CD4-positive, alpha-beta T cell treated with Interleukin-21 for 1 hour (primary cell): Measurements from ENCODE around the gene ST6GALNAC3.
"Not testable (repeated sequence)": the region's sequence is repeated elsewhere in the genome, so short reads cannot be mapped to it uniquely, and the experiment has no call there.

Experiments
- DNase-seq: peaks from one replicate; pipeline ENCODE4 v3.0.0-alpha.2; 2020

ST6GALNAC3 gene

DNA sequence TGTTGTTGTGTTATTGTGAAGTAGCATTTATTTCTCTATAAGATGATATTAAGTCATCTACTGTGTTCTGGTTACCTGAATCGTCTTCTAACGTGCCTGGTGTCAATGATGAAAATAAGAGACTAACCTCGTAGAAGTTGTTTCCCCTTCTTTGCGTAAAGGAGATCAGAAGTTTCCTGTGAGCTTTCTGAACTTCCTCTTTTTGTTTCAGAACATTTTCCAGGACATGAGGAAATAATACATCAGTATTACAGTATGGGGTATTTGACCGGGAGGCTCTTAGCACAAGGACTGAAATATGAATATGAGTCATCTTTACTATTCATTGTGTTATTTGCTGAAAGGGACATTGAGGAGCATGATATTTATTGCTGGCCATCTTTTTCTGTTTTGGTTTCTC is 1.3 kb downstream of the ST6GALNAC3 start:
- peak; percentile 4 for DNase-seq

DNA sequence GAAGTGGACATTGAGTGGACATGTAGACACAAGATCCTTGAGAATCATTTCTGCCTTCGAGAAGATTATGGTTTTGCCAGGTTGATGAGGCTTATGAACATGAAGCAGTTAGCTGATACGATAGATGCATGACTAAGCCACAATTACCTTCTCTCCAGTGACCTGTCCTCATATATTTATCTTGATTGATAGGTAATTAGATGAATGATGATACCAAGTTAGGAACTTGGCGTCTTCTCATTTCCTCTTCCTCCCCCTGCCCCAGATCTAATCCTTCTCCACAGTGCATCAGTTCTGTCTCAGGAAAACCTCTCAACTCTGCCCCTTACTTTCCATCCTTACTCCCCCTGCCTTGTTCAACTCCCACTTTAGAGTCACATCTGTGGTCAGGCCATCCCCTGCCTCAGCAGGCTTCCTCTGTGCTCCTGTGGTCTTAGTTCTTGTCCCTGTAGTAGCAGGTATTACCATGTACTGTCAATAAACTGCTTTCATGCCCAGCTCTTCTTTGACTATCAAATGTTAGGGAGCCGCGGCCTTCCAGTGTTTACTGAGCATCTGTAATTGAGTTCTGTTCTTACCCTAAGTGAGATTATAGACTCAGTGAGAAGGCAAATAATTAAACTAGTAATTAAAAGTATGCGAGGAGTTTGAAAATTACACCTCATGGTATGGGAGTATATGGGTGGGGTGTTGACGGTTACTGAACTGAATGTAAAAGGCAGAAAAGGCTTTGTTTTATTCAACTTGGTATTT is 5.1 kb downstream of the ST6GALNAC3 start:
- DNase-seq, result no peak

DNA sequence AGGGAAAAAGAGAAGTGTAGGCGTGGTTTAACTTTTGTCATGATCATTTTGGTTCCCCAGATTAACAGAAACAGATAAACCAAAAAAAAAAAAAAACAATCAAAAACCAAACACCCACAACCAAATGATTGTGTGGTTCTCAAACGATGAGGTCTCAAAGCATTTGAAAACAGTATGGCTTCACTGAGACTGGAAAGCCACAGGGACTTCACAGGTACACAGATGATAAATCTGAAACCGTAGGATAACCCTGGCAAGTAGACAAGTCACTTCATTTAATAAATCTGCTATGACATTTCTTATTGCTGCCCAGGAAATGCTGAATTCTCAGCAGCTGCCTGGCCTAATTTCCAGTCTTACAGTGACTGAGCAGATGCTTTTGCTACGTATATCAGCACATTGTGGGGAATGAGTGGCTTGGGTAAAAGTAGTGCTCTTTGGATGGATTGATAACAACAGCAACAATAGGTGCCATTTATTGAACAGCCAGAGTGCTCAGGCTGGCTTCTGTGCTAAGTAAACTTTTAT is 6.1 kb downstream of the ST6GALNAC3 start:
- DNase-seq, result no peak

DNA sequence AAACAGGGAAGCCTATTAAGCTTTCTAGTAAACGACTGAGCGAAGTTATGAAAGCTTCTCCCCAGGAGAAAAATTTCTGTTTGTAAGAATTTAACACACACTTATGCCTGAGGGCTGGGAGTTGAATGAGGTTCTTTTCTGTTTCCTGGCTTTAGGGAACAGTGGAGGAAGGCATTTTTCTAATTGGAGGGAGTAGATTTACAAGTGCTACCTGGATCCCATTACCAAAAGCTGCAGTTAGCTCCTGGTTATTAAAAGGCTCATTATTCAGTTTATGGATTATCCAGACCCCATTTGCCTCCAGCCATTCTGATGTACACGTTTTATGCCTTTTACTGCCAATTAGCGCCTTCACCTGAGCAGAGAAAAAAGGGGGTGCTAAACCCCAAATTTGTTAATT is 7.5 kb downstream of the ST6GALNAC3 start:
- DNase-seq, result no peak

- no peak for DNase-seq
Measured at GRCh38 chr1:76083189-76083588, 8.6 kb downstream of the ST6GALNAC3 start.

DNA sequence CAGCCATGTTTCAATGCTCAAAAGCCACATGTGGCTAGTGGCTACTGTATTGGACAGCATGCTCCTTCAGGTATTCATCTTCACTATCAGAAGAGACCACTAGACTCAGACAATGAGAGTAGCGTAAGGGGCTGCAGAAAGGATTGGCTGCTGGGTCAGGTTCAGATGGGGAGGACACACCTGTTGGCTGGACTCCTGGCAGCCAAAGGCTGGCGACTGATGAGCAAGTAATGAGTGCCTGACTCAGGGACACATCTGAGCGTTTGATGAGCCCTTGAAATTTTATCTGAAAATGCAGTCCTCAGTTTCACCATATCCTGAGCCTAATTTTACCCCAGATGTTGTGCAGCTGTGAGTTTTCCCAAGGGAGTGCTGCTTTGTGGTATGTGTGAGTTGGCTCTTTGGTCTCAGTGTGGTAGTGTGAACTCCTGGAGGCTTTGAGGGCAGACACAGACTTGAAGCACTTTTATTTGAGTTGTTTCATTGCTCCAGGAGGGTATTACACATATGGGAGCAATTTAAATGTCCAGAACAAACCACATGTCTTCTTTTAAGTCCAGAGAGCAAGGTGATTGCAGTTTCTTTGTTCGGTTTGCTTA is 9.6 kb downstream of the ST6GALNAC3 start:
- no peak for DNase-seq

- DNase-seq, result no peak
Measured at GRCh38 chr1:76084685-76085084, 10.1 kb downstream of the ST6GALNAC3 start.

- no peak for DNase-seq
Measured at GRCh38 chr1:76086109-76086508, 11.6 kb downstream of the ST6GALNAC3 start.

GRCh38 chr1:76086597-76086996 is 12.1 kb downstream of the ST6GALNAC3 start:
- DNase-seq, result no peak

- DNase-seq, result no peak
Measured at GRCh38 chr1:76090283-76091203, 16.0 kb downstream of the ST6GALNAC3 start.

DNA sequence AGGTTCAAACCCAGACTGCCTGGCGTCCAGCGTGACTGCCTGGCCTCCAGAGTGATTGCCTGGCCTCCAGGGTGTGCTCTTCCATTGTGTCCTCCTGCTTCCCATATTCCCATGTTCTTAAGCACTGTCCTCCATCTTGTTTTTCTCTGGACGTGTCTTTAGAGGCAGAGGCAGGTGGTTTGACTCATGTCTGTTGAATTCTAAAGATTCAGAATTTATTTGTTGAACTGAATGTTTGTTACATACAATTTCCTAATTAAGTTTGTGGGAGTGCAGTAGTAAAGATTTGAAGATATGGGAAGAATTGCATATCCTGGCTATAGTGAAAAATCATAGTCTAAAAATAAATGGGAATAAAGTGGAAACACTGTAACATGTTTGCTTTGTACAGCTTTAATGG is 18.3 kb downstream of the ST6GALNAC3 start:
- no peak for DNase-seq

- DNase-seq, result no peak
Measured at GRCh38 chr1:76093522-76094312, 19.2 kb downstream of the ST6GALNAC3 start.

GRCh38 chr1:76095802-76096201 is 21.3 kb downstream of the ST6GALNAC3 start:
- no peak for DNase-seq

- not testable (repeated sequence) for DNase-seq
Measured at GRCh38 chr1:76097064-76097463, 22.5 kb downstream of the ST6GALNAC3 start.

DNA sequence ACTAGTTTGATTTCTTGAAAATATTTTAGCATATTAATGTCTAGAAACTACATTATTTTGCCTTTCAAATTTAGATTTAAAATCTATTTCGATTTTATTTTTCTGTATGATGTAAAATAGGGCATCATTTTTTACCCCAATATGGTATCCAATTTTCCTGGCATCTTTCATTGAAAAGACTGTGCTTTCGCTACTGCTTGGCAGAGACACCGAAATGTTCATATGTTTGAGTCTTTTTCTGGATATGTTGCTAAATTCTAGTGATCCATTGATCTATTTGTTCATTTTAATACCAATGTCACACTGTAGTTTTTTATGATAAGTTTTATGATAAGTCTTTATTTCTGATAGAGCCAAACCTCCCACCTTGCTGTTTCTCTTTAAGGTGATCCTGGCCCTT is 24.3 kb downstream of the ST6GALNAC3 start:
- DNase-seq, result no peak

- DNase-seq, result no peak
Measured at GRCh38 chr1:76101548-76101947, 27.0 kb downstream of the ST6GALNAC3 start.

DNA sequence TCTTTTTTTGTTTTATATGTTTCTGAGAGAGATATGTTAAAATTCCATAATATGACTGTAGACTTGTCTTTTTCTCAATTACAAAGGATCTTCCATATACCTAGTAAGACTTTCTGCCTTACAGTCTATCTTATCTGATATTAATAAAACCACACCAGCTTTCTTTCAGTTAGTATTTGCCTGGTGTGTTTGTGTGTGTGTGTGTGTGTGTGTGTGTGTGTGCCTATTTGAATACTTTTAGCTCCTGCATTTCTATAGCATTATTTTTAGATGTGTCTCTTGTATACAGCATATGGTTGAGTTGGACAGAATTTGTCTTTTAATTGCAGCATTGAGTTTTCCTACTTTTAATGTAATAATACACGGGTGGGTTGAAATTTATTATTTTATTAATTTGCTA is 27.5 kb downstream of the ST6GALNAC3 start:
- no peak for DNase-seq

GRCh38 chr1:76103034-76103433 is 28.5 kb downstream of the ST6GALNAC3 start:
- no peak for DNase-seq

DNA sequence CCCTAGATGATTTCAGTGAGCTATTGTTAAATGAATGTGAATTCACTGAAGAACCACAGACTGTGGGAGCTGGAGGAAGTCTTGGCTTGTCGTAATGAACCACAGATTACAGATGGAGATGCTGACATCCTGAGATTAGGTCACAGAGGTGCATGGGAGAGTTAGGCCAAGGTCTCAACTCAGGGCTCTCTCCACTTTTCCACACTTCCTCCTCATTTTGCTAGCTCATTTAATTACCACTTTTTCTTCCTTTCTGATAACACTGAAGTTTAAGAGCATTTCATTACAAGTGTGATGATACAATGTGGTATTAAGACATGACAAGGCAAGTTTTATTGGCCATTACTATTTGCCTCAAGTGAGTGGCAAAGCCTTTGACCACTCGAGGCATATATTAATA is 30.8 kb downstream of the ST6GALNAC3 start:
- DNase-seq, result no peak

- DNase-seq, result no peak
Measured at GRCh38 chr1:76106251-76106650, 31.7 kb downstream of the ST6GALNAC3 start.

- DNase-seq, result no peak
Measured at GRCh38 chr1:76106719-76107235, 32.2 kb downstream of the ST6GALNAC3 start.

DNA sequence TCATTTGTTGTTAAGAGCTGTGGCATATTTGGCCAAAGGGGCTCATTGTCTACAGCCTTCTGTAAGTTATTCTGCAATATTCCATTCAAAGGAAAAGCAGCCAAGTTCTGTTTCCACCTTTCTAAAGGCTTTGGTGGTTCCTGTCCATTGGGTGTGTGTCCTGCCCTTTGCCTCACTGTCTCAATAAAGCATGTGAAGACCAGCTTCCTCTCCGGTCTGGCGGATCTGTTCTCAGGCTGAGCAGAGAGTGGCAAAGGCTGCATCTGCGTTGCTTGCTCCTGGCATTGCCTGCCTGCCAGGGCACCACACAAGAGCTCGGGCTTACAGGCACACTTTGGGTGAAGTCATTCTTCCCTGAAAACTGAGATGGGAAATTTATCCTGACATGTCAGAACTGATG is 34.9 kb downstream of the ST6GALNAC3 start:
- no peak for DNase-seq
